Chondrocyte (in vitro differentiated cells): Measurements from ENCODE around the gene TPM1. TPM values are rescaled to one million over a fixed set of nuclear protein-coding genes. Genes with fewer than 3 reads are reported as not detected.
A peak's percentile ranks its signal among the peaks of the same experiment; 100 is the strongest.

Source experiments
- DNase-seq: peaks from one replicate; pipeline ENCODE4 v3.0.0; 2021; ENCODE audit warnings: mixed read lengths, low spot score
- H3K27ac Mint-ChIP-seq: one replicate; pipeline ENCODE4 v1.8.0; 2021; ENCODE audit warnings: mild to moderate bottlenecking, moderate library complexity, mixed read lengths; ENCODE audit not compliant: unreplicated experiment
- H3K27me3 Mint-ChIP-seq: 2 replicates; pipeline ENCODE4 v1.8.0; 2021; ENCODE audit warnings: low read depth, mixed read lengths
- H3K36me3 Mint-ChIP-seq: 2 replicates; pipeline ENCODE4 v1.8.0; 2021; ENCODE audit warnings: low read depth, mixed read lengths
- H3K4me1 Mint-ChIP-seq: 2 replicates; pipeline ENCODE4 v1.8.0; 2021; ENCODE audit warnings: low read depth, mild to moderate bottlenecking, mixed read lengths
- H3K4me3 Mint-ChIP-seq: one replicate; pipeline ENCODE4 v1.8.0; 2021; ENCODE audit warnings: mild to moderate bottlenecking, moderate library complexity, mixed read lengths; ENCODE audit not compliant: unreplicated experiment
- H3K9me3 Mint-ChIP-seq: 2 replicates; pipeline ENCODE4 v1.8.0; 2021; ENCODE audit warnings: low read depth, mixed read lengths
- CTCF ChIP-seq: fragments of 200-600 bp; sonication (generic); IDR thresholded peaks from 2 replicates; pipeline ENCODE4 v1.5.0; 2021; ENCODE audit warnings: antibody characterized with exemption, mild to moderate bottlenecking, moderate library complexity
- total RNA-seq: library from RNA; stranded (reverse); gene quantifications from 3 replicates; pipeline ENCODE4 v1.2.1, GENCODE V29; 2021

Gene TPM1
- total RNA-seq, 1 donor from 2014 or later: 2,332 TPM

- peak overlapping the region; percentile 86 for H3K27ac Mint-ChIP-seq
- no peak for TF ChIP-seq CTCF
- peaks cover 83% of the 10 kb centered on the region for H3K4me1 Mint-ChIP-seq
- DNase-seq: no peak
- no peaks in the 10 kb centered on the region for H3K9me3 Mint-ChIP-seq
- H3K36me3 Mint-ChIP-seq: peaks cover 50% of the 10 kb centered on the region
- H3K27me3 Mint-ChIP-seq: no peaks in the 10 kb centered on the region
- no peak overlapping the region for H3K4me3 Mint-ChIP-seq
Measured at GRCh38 chr15:63071288-63071909, 28.9 kb downstream of the TPM1 start.

GRCh38 chr15:63072023-63072650 is 29.6 kb downstream of the TPM1 start:
- H3K4me1 Mint-ChIP-seq: peaks cover 77% of the 10 kb centered on the region

GRCh38 chr15:63072809-63073277 is 30.3 kb downstream of the TPM1 start:
- Mint-ChIP-seq H3K36me3 (peaks cover 38% of the 10 kb centered on the region), H3K4me1 (peaks cover 73% of the 10 kb centered on the region), H3K27me3 (no peaks in the 10 kb centered on the region), H3K9me3 (no peaks in the 10 kb centered on the region), H3K4me3 (no peak overlapping the region), H3K27ac (peak overlapping the region; percentile 83)
- TF ChIP-seq CTCF: no peak
- no peak for DNase-seq

More at GRCh38 chr15:63072023-63072650, 29.6 kb downstream of the TPM1 start:
- no peak for DNase-seq
- H3K9me3 Mint-ChIP-seq: no peaks in the 10 kb centered on the region
- H3K36me3 Mint-ChIP-seq: peaks cover 45% of the 10 kb centered on the region
- TF ChIP-seq CTCF: no peak
- H3K4me3 Mint-ChIP-seq: no peak overlapping the region
- H3K27ac Mint-ChIP-seq: peak overlapping the region; percentile 83
- H3K27me3 Mint-ChIP-seq: no peaks in the 10 kb centered on the region

GRCh38 chr15:63073497-63074172 is 31.1 kb downstream of the TPM1 start:
- Mint-ChIP-seq H3K36me3 (peaks cover 30% of the 10 kb centered on the region), H3K4me3 (no peak overlapping the region), H3K27me3 (no peaks in the 10 kb centered on the region), H3K9me3 (no peaks in the 10 kb centered on the region), H3K27ac (peak overlapping the region; percentile 83), H3K4me1 (peaks cover 71% of the 10 kb centered on the region)
- no peak for TF ChIP-seq CTCF
- DNase-seq: no peak
